Measurements from ENCODE around the gene C11orf16. TPM values are rescaled to one million over a fixed set of nuclear protein-coding genes. Genes with fewer than 3 reads are reported as not detected.

The C11orf16 gene
- total RNA-seq, 1 donor from 2014 or later = not detected

- Histone ChIP-seq H3K79me2 (ENCODE audit: insufficient read depth, low read length) (no peaks in the 10 kb centered on the region), H3K36me3 (ENCODE audit: insufficient read depth, low read length) (peaks cover 14% of the 10 kb centered on the region), H4K20me1 (ENCODE audit: insufficient read depth, low read length) (no peaks in the 10 kb centered on the region), H3K4me3 (ENCODE audit: insufficient read depth, low read depth, low read length) (no peak overlapping the region), H2AFZ (ENCODE audit: low read depth, low read length) (no peak overlapping the region), H3K9ac (ENCODE audit: low read length) (no peak overlapping the region), H3K4me2 (ENCODE audit: low read length) (no peak overlapping the region), H3K27ac (ENCODE audit: low read depth, low read length) (no peak overlapping the region), H3K9me3 (ENCODE audit: insufficient read depth, low read depth, low read length) (no peaks in the 10 kb centered on the region), H3K27me3 (ENCODE audit: insufficient read depth, low read length) (no peaks in the 10 kb centered on the region), H3K4me1 (ENCODE audit: insufficient read depth, low read length) (no peaks in the 10 kb centered on the region)
- Mint-ChIP-seq H3K4me1 (ENCODE audit: low read depth, unreplicated experiment) (peaks cover 8% of the 10 kb centered on the region), H3K9me3 (ENCODE audit: unreplicated experiment) (no peaks in the 10 kb centered on the region), H3K36me3 (ENCODE audit: low read depth, unreplicated experiment) (peaks cover 7% of the 10 kb centered on the region), H3K27me3 (ENCODE audit: low read depth, unreplicated experiment) (no peaks in the 10 kb centered on the region), H3K27ac (ENCODE audit: unreplicated experiment) (peak overlapping the region; percentile 37), H3K4me3 (ENCODE audit: unreplicated experiment) (peak overlapping the region; percentile 8)
- DNase-seq (ENCODE audit: low read depth) = no peak
- TF ChIP-seq CTCF (IDR thresholded peaks at IDR 0.05; ENCODE audit: insufficient read depth, low read depth, low read length) = no peak
- no peak for TF ChIP-seq EZH2 (IDR thresholded peaks at IDR 0.05; ENCODE audit: insufficient read depth, low read length)
- FAIRE-seq = no peak
These were observed 14.6 kb upstream of the C11orf16 start for GRCh38 chr11:8947230-8947943.

GRCh38 chr11:8942518-8943066 is 9.8 kb upstream of the C11orf16 start, which contains the start of gene ASCL3:
Gene ASCL3, minus strand, starts transcription at chr11:8943016. Its CDS starts 4,855 bp downstream, at chr11:8938161.
- Histone ChIP-seq H3K9me3 (ENCODE audit: insufficient read depth, low read depth, low read length) (no peaks in the 10 kb centered on the region), H3K4me2 (ENCODE audit: low read length) (no peak within 1 kb of the TSS), H3K9ac (ENCODE audit: low read length) (no peak within 1 kb of the TSS), H3K27ac (ENCODE audit: low read depth, low read length) (no peak within 1 kb of the TSS), H3K36me3 (ENCODE audit: insufficient read depth, low read length) (peaks cover 5% of the 10 kb centered on the region), H3K4me3 (ENCODE audit: insufficient read depth, low read depth, low read length) (no peak within 1 kb of the TSS), H4K20me1 (ENCODE audit: insufficient read depth, low read length) (no peaks in the 10 kb centered on the region), H3K4me1 (ENCODE audit: insufficient read depth, low read length) (no peaks in the 10 kb centered on the region), H3K27me3 (ENCODE audit: insufficient read depth, low read length) (no peaks in the 10 kb centered on the region), H3K79me2 (ENCODE audit: insufficient read depth, low read length) (no peaks in the 10 kb centered on the region), H2AFZ (ENCODE audit: low read depth, low read length) (no peak within 1 kb of the TSS)
- Mint-ChIP-seq H3K36me3 (ENCODE audit: low read depth, unreplicated experiment) (peaks cover 5% of the 10 kb centered on the region), H3K27ac (ENCODE audit: unreplicated experiment) (no peak within 1 kb of the TSS), H3K4me3 (ENCODE audit: unreplicated experiment) (no peak within 1 kb of the TSS), H3K27me3 (ENCODE audit: low read depth, unreplicated experiment) (no peaks in the 10 kb centered on the region), H3K9me3 (ENCODE audit: unreplicated experiment) (no peaks in the 10 kb centered on the region), H3K4me1 (ENCODE audit: low read depth, unreplicated experiment) (peaks cover 6% of the 10 kb centered on the region)
- TF ChIP-seq CTCF (IDR thresholded peaks at IDR 0.05; ENCODE audit: insufficient read depth, low read depth, low read length) (no peak), EZH2 (IDR thresholded peaks at IDR 0.05; ENCODE audit: insufficient read depth, low read length) (no peak)
- no peak for FAIRE-seq
- no peak for DNase-seq (ENCODE audit: low read depth)
